HEK293 (cell line): ENCODE data around the gene TRAF1.
A peak's percentile ranks its signal among the peaks of the same experiment; 100 is the strongest.

Experiments
- ATF2 ChIP-seq: fragments of 450-650 bp; formaldehyde crosslinking; IDR thresholded peaks from 2 replicates; pipeline ENCODE4 v1.5.1; 2016; ENCODE audit warnings: missing biosample characterization, missing genetic modification characterization, low read depth
- OSR2 ChIP-seq: fragments of 450-650 bp; formaldehyde crosslinking; IDR thresholded peaks from 2 replicates; pipeline ENCODE4 v1.5.1; 2016; ENCODE audit warnings: missing biosample characterization, missing genetic modification characterization
- OVOL3 ChIP-seq: fragments of 450-650 bp; formaldehyde crosslinking; IDR thresholded peaks from 2 replicates; pipeline ENCODE4 v1.5.1; 2016; ENCODE audit warnings: missing biosample characterization, missing genetic modification characterization
- PRDM10 ChIP-seq: fragments of 450-650 bp; formaldehyde crosslinking; IDR thresholded peaks from 2 replicates; pipeline ENCODE4 v1.5.1; 2016; ENCODE audit warnings: missing biosample characterization, missing genetic modification characterization
- SCRT1 ChIP-seq: fragments of 450-650 bp; formaldehyde crosslinking; IDR thresholded peaks from 2 replicates; pipeline ENCODE4 v1.5.1; 2016; ENCODE audit warnings: missing biosample characterization, missing genetic modification characterization, borderline replicate concordance
- SP3 ChIP-seq: fragments of 450-650 bp; formaldehyde crosslinking; IDR thresholded peaks from 2 replicates; pipeline ENCODE4 v1.5.1; 2016; ENCODE audit warnings: missing biosample characterization, missing genetic modification characterization
- TCF7L2 ChIP-seq: IDR thresholded peaks from 2 replicates; pipeline ENCODE4 v1.6.1; 2011; ENCODE audit warnings: low read depth, mild to moderate bottlenecking, inconsistent platforms, low read length, moderate library complexity, borderline replicate concordance
- ZFP41 ChIP-seq: fragments of 450-650 bp; formaldehyde crosslinking; IDR thresholded peaks from 2 replicates; pipeline ENCODE4 v1.5.1; 2016; ENCODE audit warnings: missing biosample characterization, missing genetic modification characterization, borderline replicate concordance
- ZNF10 ChIP-seq: fragments of 450-650 bp; formaldehyde crosslinking; IDR thresholded peaks from 2 replicates; pipeline ENCODE4 v1.5.1; 2017; ENCODE audit warnings: missing biosample characterization, missing genetic modification characterization
- ZNF132 ChIP-seq: fragments of 450-650 bp; formaldehyde crosslinking; IDR thresholded peaks from 2 replicates; pipeline ENCODE4 v1.5.1; 2017; ENCODE audit warnings: missing biosample characterization, missing genetic modification characterization, borderline replicate concordance
- ZNF133 ChIP-seq: fragments of 450-650 bp; formaldehyde crosslinking; IDR thresholded peaks from 2 replicates; pipeline ENCODE4 v1.5.1; 2016; ENCODE audit warnings: missing biosample characterization, missing genetic modification characterization
- ZNF146 ChIP-seq: fragments of 450-650 bp; formaldehyde crosslinking; IDR thresholded peaks from 2 replicates; pipeline ENCODE4 v1.5.1; 2016; ENCODE audit warnings: missing biosample characterization, missing genetic modification characterization
- ZNF335 ChIP-seq: fragments of 450-650 bp; formaldehyde crosslinking; conservative IDR thresholded peaks from 2 replicates; pipeline ENCODE4 v1.5.1; 2016; ENCODE audit warnings: missing biosample characterization, missing genetic modification characterization
- ZNF341 ChIP-seq: fragments of 450-650 bp; formaldehyde crosslinking; IDR thresholded peaks from 2 replicates; pipeline ENCODE4; 2016; ENCODE audit warnings: low read depth, missing biosample characterization, missing genetic modification characterization
- ZNF394 ChIP-seq: fragments of 450-650 bp; formaldehyde crosslinking; IDR thresholded peaks from 2 replicates; pipeline ENCODE4 v1.5.1; 2016; ENCODE audit warnings: missing biosample characterization, missing genetic modification characterization, mild to moderate bottlenecking, moderate library complexity, borderline replicate concordance
- ZNF510 ChIP-seq: fragments of 450-650 bp; formaldehyde crosslinking; IDR thresholded peaks from 2 replicates; pipeline ENCODE4 v1.5.1; 2018; ENCODE audit warnings: mild to moderate bottlenecking, missing genetic modification characterization, missing biosample characterization; ENCODE audit not compliant: insufficient replicate concordance
- ZNF513 ChIP-seq: fragments of 450-650 bp; IDR thresholded peaks from 2 replicates; pipeline ENCODE4 v1.5.1; 2018; ENCODE audit warnings: missing biosample characterization, missing genetic modification characterization
- ZNF530 ChIP-seq: fragments of 450-650 bp; formaldehyde crosslinking; IDR thresholded peaks from 2 replicates; pipeline ENCODE4 v1.5.1; 2016; ENCODE audit warnings: low read depth, missing biosample characterization, missing genetic modification characterization
- ZNF624 ChIP-seq: fragments of 450-650 bp; formaldehyde crosslinking; IDR thresholded peaks from 2 replicates; pipeline ENCODE4 v1.5.1; 2017; ENCODE audit warnings: missing biosample characterization, missing genetic modification characterization
- ZNF660 ChIP-seq: fragments of 450-650 bp; IDR thresholded peaks from 2 replicates; pipeline ENCODE4 v1.5.1; 2018; ENCODE audit warnings: missing biosample characterization, mild to moderate bottlenecking, missing genetic modification characterization
- ZNF692 ChIP-seq: fragments of 450-650 bp; formaldehyde crosslinking; IDR thresholded peaks from 2 replicates; pipeline ENCODE4 v1.5.1; 2016; ENCODE audit warnings: missing biosample characterization, missing genetic modification characterization
- ZNF707 ChIP-seq: fragments of 450-650 bp; formaldehyde crosslinking; IDR thresholded peaks from 2 replicates; pipeline ENCODE4 v1.5.1; 2016; ENCODE audit warnings: missing biosample characterization, missing genetic modification characterization
- ZSCAN30 ChIP-seq: fragments of 450-650 bp; IDR thresholded peaks from 2 replicates; pipeline ENCODE4 v1.5.1; 2018; ENCODE audit warnings: missing biosample characterization, mild to moderate bottlenecking, missing genetic modification characterization, moderate library complexity
- ZXDB ChIP-seq: fragments of 450-650 bp; formaldehyde crosslinking; IDR thresholded peaks from 2 replicates; pipeline ENCODE4 v1.5.1; 2016; ENCODE audit warnings: missing biosample characterization, missing genetic modification characterization
- TF ChIP-seq, protein P1 (sequence below): fragments of 450-650 bp; formaldehyde crosslinking; IDR thresholded peaks from 2 replicates; pipeline ENCODE4; 2016; ENCODE audit warnings: missing biosample characterization, missing genetic modification characterization
- TF ChIP-seq, protein P2 (sequence below): fragments of 450-650 bp; formaldehyde crosslinking; IDR thresholded peaks from 2 replicates; pipeline ENCODE4 v1.5.1; 2017; ENCODE audit warnings: missing biosample characterization, missing genetic modification characterization
- TF ChIP-seq, protein P3 (sequence below): fragments of 450-650 bp; formaldehyde crosslinking; IDR thresholded peaks from 2 replicates; pipeline ENCODE4 v1.5.1; 2016; ENCODE audit warnings: missing biosample characterization, missing genetic modification characterization

Gene TRAF1

DNA sequence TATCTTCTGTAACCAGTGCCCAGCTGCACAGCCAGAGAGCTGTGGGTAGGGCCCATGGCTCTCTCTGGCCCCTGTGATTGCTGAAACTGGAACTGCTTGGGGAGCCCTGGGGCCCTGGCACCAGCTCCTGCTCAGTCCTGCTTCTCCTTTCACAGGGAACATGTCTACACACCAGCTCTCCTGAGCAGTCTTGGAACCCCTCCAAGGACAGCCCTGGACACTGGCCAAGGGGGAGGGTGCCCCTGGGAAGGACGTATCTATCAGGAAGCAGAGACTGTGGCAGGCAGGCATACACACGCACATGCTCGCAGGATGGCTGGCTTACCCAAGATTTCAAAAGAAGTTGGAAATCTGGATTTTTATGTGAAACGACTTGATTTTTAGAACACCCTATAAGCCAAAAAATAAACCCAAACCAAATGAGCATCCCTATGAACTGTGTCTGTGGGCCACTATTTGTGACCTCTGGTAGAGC lies 8.8 kb upstream of the TRAF1 start (continued):
- TF ChIP-seq ZNF335 (tag by site-specific recombination) (peak; percentile 59), ZNF707 (tag by site-specific recombination) (no peak), TCF7L2 (no peak), ZNF133 (no peak), OSR2 (tag by site-specific recombination) (no peak), ZNF510 (tag by site-specific recombination) (no peak), ZXDB (peak; percentile 61), OVOL3 (no peak), ZNF513 (tag by site-specific recombination) (no peak), ATF2 (tag by site-specific recombination) (no peak), ZNF146 (tag by site-specific recombination) (no peak), SCRT1 (tag by site-specific recombination) (no peak), ZNF692 (tag by site-specific recombination) (0 out of 2 replicates have a peak, but pooled peaks have one; percentile 21), ZNF10 (0 out of 2 replicates have a peak, but pooled peaks have one; percentile 31), SP3 (no peak), ZSCAN30 (peak; percentile 39; the same call in 1 of the 2 replicates), ZNF660 (no peak), ZNF132 (tag by site-specific recombination) (no peak), ZNF394 (tag by site-specific recombination) (peak; percentile 67; the same call in 1 of the 2 replicates), ZNF530 (tag by site-specific recombination) (no peak), PRDM10 (peak; percentile 54), ZFP41 (no peak), ZNF624 (tag by site-specific recombination) (no peak), ZNF341 (0 out of 2 replicates have a peak, but pooled peaks have one; percentile 26)
- TF ChIP-seq, protein P1, sequence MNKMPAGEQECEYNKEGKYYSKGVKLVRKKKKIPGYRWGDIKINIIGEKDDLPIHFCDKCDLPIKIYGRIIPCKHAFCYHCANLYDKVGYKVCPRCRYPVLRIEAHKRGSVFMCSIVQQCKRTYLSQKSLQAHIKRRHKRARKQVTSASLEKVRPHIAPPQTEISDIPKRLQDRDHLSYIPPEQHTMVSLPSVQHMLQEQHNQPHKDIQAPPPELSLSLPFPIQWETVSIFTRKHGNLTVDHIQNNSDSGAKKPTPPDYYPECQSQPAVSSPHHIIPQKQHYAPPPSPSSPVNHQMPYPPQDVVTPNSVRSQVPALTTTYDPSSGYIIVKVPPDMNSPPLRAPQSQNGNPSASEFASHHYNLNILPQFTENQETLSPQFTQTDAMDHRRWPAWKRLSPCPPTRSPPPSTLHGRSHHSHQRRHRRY, result no peak
- TF ChIP-seq, protein P2, sequence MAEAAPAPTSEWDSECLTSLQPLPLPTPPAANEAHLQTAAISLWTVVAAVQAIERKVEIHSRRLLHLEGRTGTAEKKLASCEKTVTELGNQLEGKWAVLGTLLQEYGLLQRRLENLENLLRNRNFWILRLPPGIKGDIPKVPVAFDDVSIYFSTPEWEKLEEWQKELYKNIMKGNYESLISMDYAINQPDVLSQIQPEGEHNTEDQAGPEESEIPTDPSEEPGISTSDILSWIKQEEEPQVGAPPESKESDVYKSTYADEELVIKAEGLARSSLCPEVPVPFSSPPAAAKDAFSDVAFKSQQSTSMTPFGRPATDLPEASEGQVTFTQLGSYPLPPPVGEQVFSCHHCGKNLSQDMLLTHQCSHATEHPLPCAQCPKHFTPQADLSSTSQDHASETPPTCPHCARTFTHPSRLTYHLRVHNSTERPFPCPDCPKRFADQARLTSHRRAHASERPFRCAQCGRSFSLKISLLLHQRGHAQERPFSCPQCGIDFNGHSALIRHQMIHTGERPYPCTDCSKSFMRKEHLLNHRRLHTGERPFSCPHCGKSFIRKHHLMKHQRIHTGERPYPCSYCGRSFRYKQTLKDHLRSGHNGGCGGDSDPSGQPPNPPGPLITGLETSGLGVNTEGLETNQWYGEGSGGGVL (tag by site-specific recombination), result peak; percentile 64; the same call in 1 of the 2 replicates
- TF ChIP-seq, protein P3, sequence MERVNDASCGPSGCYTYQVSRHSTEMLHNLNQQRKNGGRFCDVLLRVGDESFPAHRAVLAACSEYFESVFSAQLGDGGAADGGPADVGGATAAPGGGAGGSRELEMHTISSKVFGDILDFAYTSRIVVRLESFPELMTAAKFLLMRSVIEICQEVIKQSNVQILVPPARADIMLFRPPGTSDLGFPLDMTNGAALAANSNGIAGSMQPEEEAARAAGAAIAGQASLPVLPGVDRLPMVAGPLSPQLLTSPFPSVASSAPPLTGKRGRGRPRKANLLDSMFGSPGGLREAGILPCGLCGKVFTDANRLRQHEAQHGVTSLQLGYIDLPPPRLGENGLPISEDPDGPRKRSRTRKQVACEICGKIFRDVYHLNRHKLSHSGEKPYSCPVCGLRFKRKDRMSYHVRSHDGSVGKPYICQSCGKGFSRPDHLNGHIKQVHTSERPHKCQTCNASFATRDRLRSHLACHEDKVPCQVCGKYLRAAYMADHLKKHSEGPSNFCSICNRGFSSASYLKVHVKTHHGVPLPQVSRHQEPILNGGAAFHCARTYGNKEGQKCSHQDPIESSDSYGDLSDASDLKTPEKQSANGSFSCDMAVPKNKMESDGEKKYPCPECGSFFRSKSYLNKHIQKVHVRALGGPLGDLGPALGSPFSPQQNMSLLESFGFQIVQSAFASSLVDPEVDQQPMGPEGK (tag by site-specific recombination), result peak; percentile 65
